Ascending aorta (tissue), 2 donors: Measurements from ENCODE around the gene TMEM178B. TPM values are rescaled to one million over a fixed set of nuclear protein-coding genes. Genes with fewer than 3 reads are reported as not detected.

Source experiments
- DNase-seq, 2 donors: peaks; one replicate each; pipeline ENCODE4 v3.0.0-alpha.2; 2019; ENCODE audit warnings: low spot score in 2 of 2
- H3K27ac ChIP-seq, 2 donors: fragments of 200-600 bp; sonication (generic); one replicate each; pipeline ENCODE4 v1.5.1; 2016 to 2017; ENCODE audit warnings: mild to moderate bottlenecking in 1 of 2
- H3K27me3 ChIP-seq: fragments of 200-600 bp; sonication (generic); one replicate; pipeline ENCODE4 v1.5.1; 2017
- H3K36me3 ChIP-seq, 2 donors: fragments of 200-600 bp; sonication (generic); one replicate each; pipeline ENCODE4 v1.5.1; 2016
- H3K4me1 ChIP-seq, 2 donors: fragments of 200-600 bp; sonication (generic); one replicate each; pipeline ENCODE4 v1.5.1; 2016 to 2017; ENCODE audit warnings: mild to moderate bottlenecking in 1 of 2
- H3K4me3 ChIP-seq, 2 donors: fragments of 200-600 bp; sonication (generic); one replicate each; pipeline ENCODE4 v1.5.1; 2016 to 2017; ENCODE audit warnings: mild to moderate bottlenecking in 1 of 2
- H3K9me3 ChIP-seq, 2 donors: fragments of 200-600 bp; sonication (generic); one replicate each; pipeline ENCODE4 v1.5.1; 2016
- intact Hi-C: fragments of 100-400 bp; cut with DNase I; formaldehyde crosslinking; loops from one replicate; pipeline ENCODE4 v1.15.1; 2023
- total RNA-seq: library from RNA; depleted of rRNA; stranded (reverse); fragments of >200 nt; gene quantifications from one replicate; pipeline ENCODE4 v1.1.0, GENCODE V29; 2016
- TF ChIP-seq, protein P1 (sequence below), 3 experiments: fragments of 200-600 bp in 2 of 3; fragments of 450-650 bp in 1 of 3; sonication (generic) in 2 of 3; IDR thresholded peaks; one replicate each; pipeline ENCODE4 v1.5.1; 2016 to 2019; ENCODE audit warnings: antibody characterized with exemption in 3 of 3, mild to moderate bottlenecking in 1 of 3, moderate library complexity in 1 of 3

Gene TMEM178B
- total RNA-seq, 1 donor from 2014 or later: 1.9 TPM

DNA sequence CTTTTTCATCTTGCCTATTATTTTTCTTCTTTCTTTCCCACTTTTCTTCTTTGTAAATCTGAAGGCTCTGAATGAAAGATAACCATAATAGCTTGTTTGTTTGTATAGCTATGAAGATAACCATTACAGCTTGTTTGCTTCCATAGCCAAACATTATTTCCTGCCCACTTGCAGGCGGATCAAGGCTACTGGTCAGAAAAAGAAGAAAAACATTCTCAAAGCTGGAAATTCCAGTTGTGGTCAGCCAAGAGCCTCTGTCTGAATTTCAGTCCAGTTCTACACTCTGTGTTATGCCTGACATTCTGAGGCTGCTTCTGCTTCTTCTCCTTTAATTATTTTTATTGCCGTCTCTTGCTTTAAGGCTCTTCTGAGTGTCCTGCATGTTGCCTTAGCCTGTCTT is 48.9 kb downstream of the TMEM178B start:
- no peaks in the 10 kb centered on the region for H3K36me3 ChIP-seq
- intact Hi-C loops: no loop called here
- no peaks in the 10 kb centered on the region for H3K4me1 ChIP-seq
- no peak overlapping the region for H3K4me3 ChIP-seq
- TF ChIP-seq, protein P1, sequence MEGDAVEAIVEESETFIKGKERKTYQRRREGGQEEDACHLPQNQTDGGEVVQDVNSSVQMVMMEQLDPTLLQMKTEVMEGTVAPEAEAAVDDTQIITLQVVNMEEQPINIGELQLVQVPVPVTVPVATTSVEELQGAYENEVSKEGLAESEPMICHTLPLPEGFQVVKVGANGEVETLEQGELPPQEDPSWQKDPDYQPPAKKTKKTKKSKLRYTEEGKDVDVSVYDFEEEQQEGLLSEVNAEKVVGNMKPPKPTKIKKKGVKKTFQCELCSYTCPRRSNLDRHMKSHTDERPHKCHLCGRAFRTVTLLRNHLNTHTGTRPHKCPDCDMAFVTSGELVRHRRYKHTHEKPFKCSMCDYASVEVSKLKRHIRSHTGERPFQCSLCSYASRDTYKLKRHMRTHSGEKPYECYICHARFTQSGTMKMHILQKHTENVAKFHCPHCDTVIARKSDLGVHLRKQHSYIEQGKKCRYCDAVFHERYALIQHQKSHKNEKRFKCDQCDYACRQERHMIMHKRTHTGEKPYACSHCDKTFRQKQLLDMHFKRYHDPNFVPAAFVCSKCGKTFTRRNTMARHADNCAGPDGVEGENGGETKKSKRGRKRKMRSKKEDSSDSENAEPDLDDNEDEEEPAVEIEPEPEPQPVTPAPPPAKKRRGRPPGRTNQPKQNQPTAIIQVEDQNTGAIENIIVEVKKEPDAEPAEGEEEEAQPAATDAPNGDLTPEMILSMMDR (IDR thresholded peaks at IDR 0.05): no peak
- no peak for DNase-seq
- H3K27ac ChIP-seq: no peak overlapping the region
- no peaks in the 10 kb centered on the region for H3K27me3 ChIP-seq
- no peaks in the 10 kb centered on the region for H3K9me3 ChIP-seq

DNA sequence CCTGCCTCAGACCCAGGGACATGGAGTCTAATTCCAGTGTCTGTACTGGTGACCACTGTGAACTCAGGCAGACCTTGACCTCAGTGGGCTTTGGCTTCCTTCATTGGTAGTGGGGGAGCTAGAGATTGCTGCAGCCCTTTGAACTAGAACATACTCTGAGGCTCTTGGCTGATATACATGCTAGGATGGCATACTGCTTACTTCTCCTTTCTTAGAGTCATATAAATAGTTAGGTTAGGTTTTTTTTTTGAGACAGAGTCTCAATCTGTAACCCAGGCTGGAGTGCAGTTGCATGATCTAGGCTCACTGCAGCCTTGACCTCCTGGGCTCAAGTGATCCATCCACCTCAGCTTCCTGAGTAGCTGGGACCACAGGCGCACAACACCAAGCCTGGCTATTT is 49.7 kb downstream of the TMEM178B start:
- TF ChIP-seq, protein P1 (IDR thresholded peaks at IDR 0.05): no peak
- intact Hi-C loops: no loop called here
- no peak for DNase-seq

GRCh38 chr7:141126107-141126506 is 52.2 kb downstream of the TMEM178B start:
- intact Hi-C loops: no loop called here
- Histone ChIP-seq H3K9me3 (no peaks in the 10 kb centered on the region), H3K36me3 (no peaks in the 10 kb centered on the region), H3K27ac (no peak overlapping the region), H3K27me3 (no peaks in the 10 kb centered on the region), H3K4me3 (no peak overlapping the region), H3K4me1 (no peaks in the 10 kb centered on the region)
- DNase-seq: no peak
- TF ChIP-seq, protein P1 (IDR thresholded peaks at IDR 0.05): no peak

More for the DNA sequence above, 49.7 kb downstream of the TMEM178B start:
- H3K9me3 ChIP-seq: no peaks in the 10 kb centered on the region
- H3K4me1 ChIP-seq: no peaks in the 10 kb centered on the region
- no peaks in the 10 kb centered on the region for H3K36me3 ChIP-seq
- no peaks in the 10 kb centered on the region for H3K27me3 ChIP-seq
- H3K27ac ChIP-seq: no peak overlapping the region
- H3K4me3 ChIP-seq: no peak overlapping the region

DNA sequence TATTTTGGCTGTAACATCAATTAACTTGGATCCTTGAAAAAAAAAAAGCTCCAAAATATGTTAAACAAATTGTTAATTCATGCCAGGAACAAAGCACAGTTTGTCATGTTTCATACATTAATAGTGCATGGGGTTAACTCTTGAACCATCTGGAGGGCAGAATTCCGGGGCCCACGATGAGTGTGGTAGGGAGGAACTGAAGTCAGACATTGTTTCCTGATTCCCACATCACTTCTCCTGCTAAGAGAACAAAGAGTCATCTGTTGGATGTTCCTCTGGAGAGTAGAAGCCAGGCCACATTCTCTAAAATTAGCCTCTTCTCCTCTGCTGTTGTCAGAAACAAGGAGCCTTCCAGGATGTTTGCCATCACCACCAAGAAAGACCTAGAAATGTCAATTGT is 54.6 kb downstream of the TMEM178B start:
- no peak for DNase-seq
- TF ChIP-seq, protein P1 (IDR thresholded peaks at IDR 0.05): no peak
- H3K4me1 ChIP-seq: no peaks in the 10 kb centered on the region
- no peaks in the 10 kb centered on the region for H3K36me3 ChIP-seq
- no peak overlapping the region for H3K4me3 ChIP-seq
- intact Hi-C loops: no loop called here
- no peak overlapping the region for H3K27ac ChIP-seq
- no peaks in the 10 kb centered on the region for H3K27me3 ChIP-seq
- no peaks in the 10 kb centered on the region for H3K9me3 ChIP-seq

DNA sequence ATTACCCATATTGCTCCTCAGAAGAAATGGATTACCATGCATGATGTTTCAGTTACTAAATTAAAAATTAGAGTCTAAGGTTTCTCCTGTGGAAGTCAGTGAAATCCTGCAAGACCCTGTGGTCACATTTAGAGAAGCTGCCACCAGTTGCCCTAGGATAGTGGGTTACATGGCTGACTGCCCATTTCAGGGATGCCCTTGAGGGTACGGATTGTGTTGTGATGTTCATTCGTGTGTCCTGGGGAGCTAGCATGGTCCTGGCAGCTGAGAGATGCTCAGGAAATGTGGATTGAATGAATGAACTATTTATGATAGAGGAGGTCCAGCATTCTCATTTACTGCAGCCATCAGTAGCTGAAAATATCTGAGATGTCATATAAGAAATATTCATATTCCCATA is 55.1 kb downstream of the TMEM178B start:
- intact Hi-C loops: no loop called here
- no peak for DNase-seq
- Histone ChIP-seq H3K9me3 (no peaks in the 10 kb centered on the region), H3K36me3 (no peaks in the 10 kb centered on the region), H3K4me3 (no peak overlapping the region), H3K27me3 (no peaks in the 10 kb centered on the region), H3K27ac (no peak overlapping the region), H3K4me1 (no peaks in the 10 kb centered on the region)
- TF ChIP-seq, protein P1 (IDR thresholded peaks at IDR 0.05): no peak

DNA sequence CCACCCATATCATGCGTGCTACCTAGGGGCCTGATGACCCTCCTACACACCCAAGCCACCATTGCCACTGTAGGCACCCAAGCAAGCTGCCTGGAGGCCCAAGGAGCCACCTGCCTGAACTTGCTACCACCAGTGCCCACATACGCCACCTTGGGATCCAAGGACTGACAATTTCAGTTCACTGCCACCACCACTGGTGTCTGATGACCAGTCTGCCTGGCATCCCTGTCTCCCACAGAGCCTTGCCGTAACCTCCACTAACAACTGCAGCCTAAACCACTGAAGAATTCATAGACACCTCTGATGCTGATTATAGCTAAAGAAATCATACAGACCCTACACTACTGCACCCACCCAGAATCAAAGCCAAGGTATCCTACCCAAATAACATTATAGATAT is 58.8 kb downstream of the TMEM178B start:
- no peaks in the 10 kb centered on the region for H3K4me1 ChIP-seq
- H3K27me3 ChIP-seq: no peaks in the 10 kb centered on the region
- H3K9me3 ChIP-seq: no peaks in the 10 kb centered on the region
- no peak for DNase-seq
- H3K36me3 ChIP-seq: no peaks in the 10 kb centered on the region
- H3K27ac ChIP-seq: no peak overlapping the region
- intact Hi-C loops: no loop called here
- TF ChIP-seq, protein P1 (IDR thresholded peaks at IDR 0.05): no peak
- no peak overlapping the region for H3K4me3 ChIP-seq
